Measurements from ENCODE around the gene ARHGAP4. TPM values are rescaled to one million over a fixed set of nuclear protein-coding genes. Genes with fewer than 3 reads are reported as not detected.

Gene ARHGAP4
- total RNA-seq, 4 donors from 2014 or later: 23.0 to 90.9 (median 32.7) TPM

GRCh38 chrX:153935326-153935851 lies 9.3 kb upstream of the ARHGAP4 start:
- peaks cover 0 to 21% (median 2%) of the 10 kb centered on the region in 4 donors for H3K4me1 ChIP-seq
- peaks cover 0 to 23% (median 0%) of the 10 kb centered on the region in 3 donors for H3K36me3 ChIP-seq
- no peaks in the 10 kb centered on the region for H3K27me3 ChIP-seq
- TF ChIP-seq CTCF (IDR thresholded peaks at IDR 0.05): no peak
- TF ChIP-seq EP300 (IDR thresholded peaks at IDR 0.05): no peak
- no peak for TF ChIP-seq POLR2A (IDR thresholded peaks at IDR 0.05)
- H3K9me3 ChIP-seq: no peaks in the 10 kb centered on the region
- no peak for DNase-seq (ENCODE audit: low spot score in 2 of 2)
- H3K4me3 ChIP-seq: peak overlapping the region; percentile 37 to 77 (median 45)
- H3K27ac ChIP-seq: peak overlapping the region in 2 of 4 donors; percentile 67 to 68
- 16 to 49% methylated on average over 16 to 18 of the region's 32 CpGs for WGBS, 2 donors

GRCh38 chrX:153934762-153935325 lies 8.8 kb upstream of the ARHGAP4 start, which contains the start of gene NAA10:
NAA10 (minus strand) TSS chrX:153935037; CDS start chrX:153934904, 133 bp downstream.
- H3K4me3 ChIP-seq: peak within 1 kb of the TSS; percentile 47 to 77 (median 57)
- H3K9me3 ChIP-seq: no peaks in the 10 kb centered on the region
- peaks cover 0 to 21% (median 2%) of the 10 kb centered on the region in 4 donors for H3K4me1 ChIP-seq
- DNase-seq (ENCODE audit: low spot score in 2 of 2): peak in 1 of 2 donors; percentile 42
- peak within 1 kb of the TSS in 2 of 4 donors; percentile 67 to 71 for H3K27ac ChIP-seq
- WGBS, 2 donors: 38% methylated on average over 17 of the region's 87 CpGs; no CpG with 5 or more reads in 1 of the 2 donors
- TF ChIP-seq EP300 (IDR thresholded peaks at IDR 0.05) (no peak), CTCF (IDR thresholded peaks at IDR 0.05) (peak in 1 of 5 experiments; percentile 22), POLR2A (IDR thresholded peaks at IDR 0.05) (peak in 1 of 2 donors; percentile 18)
- no peaks in the 10 kb centered on the region for H3K27me3 ChIP-seq
- H3K36me3 ChIP-seq: peaks cover 0 to 28% (median 0%) of the 10 kb centered on the region in 3 donors

- Histone ChIP-seq H3K27me3 (no peaks in the 10 kb centered on the region), H3K9me3 (no peaks in the 10 kb centered on the region), H3K27ac (peak overlapping the region in 1 of 4 donors; percentile 71), H3K4me1 (peaks cover 0 to 24% (median 2%) of the 10 kb centered on the region in 4 donors), H3K36me3 (peaks cover 0 to 28% (median 0%) of the 10 kb centered on the region in 3 donors), H3K4me3 (peak overlapping the region; percentile 47 to 77 (median 57))
- TF ChIP-seq EP300 (IDR thresholded peaks at IDR 0.05) (no peak), CTCF (IDR thresholded peaks at IDR 0.05) (no peak), POLR2A (IDR thresholded peaks at IDR 0.05) (no peak)
- DNase-seq (ENCODE audit: low spot score in 2 of 2): no peak
- 20 to 41% methylated on average over 6 to 13 of the region's 33 CpGs for WGBS, 2 donors
Observed at GRCh38 chrX:153934148-153934761, 8.2 kb upstream of the ARHGAP4 start.

- Histone ChIP-seq H3K4me1 (peaks cover 0 to 29% (median 4%) of the 10 kb centered on the region in 4 donors), H3K27ac (no peak overlapping the region), H3K9me3 (no peaks in the 10 kb centered on the region), H3K4me3 (peak overlapping the region in 2 of 4 donors; percentile 55 to 77), H3K27me3 (no peaks in the 10 kb centered on the region), H3K36me3 (peaks cover 0 to 28% (median 0%) of the 10 kb centered on the region in 3 donors)
- 8 to 51% methylated on average over 6 of the region's 7 CpGs for WGBS, 2 donors
- DNase-seq (ENCODE audit: low spot score in 2 of 2): no peak
- TF ChIP-seq EP300 (IDR thresholded peaks at IDR 0.05) (no peak), POLR2A (IDR thresholded peaks at IDR 0.05) (no peak), CTCF (IDR thresholded peaks at IDR 0.05) (no peak)
Observed at GRCh38 chrX:153933748-153934147, 7.7 kb upstream of the ARHGAP4 start.

Measured in tibial nerve (tissue), 4 donors.